ENCODE results near the gene CLHC1.

Gene CLHC1

DNA sequence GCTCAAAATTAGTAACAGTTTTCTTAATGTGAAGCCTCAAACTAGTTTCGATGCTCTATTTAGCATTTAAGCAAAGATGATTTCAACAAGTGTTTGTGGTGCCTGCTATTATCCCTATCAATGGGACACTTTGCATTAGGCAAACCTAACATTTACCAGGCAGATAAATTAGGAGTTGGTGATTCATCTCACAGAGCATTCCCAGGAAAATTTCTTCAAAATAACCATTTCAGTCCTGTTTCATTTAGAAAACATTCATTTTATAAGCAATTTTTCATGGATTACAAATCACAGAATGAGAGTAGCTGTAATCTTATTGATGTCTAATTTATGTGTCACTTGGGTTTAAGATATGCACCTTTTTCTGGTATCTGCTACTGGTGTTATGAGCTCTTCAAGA lies 62.7 kb downstream of the CLHC1 start:
- DNase-seq (ENCODE audit: low spot score): no peak

DNA sequence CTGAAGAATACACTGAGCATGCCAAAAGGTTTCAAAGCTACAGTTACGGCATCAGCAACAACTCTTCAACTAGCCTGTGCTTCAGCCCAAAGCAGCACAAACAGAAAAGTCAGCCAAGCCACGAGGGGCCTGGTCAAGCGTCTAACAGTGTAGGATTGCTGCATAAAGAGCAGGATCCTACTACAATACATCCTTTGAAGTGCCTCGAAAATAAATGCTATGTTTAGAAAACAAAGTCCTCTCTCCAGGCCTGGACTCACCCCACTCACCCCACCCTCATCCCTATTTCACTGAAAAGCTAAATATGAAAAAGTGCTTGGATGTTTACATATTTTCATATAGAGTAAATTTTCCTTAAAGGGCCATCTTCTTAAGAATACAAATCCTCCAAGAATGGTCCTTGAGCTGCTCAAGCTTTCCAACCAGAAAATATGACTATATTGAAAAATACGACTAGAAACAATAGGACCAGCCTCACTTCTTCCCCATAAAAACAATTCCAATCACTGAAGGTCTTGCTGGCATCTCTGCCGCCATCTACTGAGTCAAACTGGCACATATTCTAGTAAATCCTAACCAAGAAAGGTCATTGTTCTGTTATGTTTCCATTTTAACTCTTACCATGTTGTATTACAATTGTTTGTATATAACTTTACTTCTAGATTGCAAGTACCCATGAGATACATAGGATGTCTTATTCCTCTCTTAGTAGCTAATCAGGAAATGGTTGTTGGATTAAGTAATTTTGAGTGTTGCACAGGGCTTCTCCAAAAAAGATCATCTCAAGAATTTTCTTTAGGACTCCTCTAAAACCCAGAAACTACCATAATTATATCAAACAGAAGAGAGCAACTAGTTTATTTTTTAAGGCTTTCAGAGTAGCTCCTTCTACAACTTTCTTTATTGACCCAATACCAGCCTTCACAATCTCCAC lies 63.6 kb downstream of the CLHC1 start:
- DNase-seq (ENCODE audit: low spot score): peak; percentile 85

GRCh38 chr2:55165626-55166025 lies 66.5 kb downstream of the CLHC1 start:
- no peak for DNase-seq (ENCODE audit: low spot score)

DNA sequence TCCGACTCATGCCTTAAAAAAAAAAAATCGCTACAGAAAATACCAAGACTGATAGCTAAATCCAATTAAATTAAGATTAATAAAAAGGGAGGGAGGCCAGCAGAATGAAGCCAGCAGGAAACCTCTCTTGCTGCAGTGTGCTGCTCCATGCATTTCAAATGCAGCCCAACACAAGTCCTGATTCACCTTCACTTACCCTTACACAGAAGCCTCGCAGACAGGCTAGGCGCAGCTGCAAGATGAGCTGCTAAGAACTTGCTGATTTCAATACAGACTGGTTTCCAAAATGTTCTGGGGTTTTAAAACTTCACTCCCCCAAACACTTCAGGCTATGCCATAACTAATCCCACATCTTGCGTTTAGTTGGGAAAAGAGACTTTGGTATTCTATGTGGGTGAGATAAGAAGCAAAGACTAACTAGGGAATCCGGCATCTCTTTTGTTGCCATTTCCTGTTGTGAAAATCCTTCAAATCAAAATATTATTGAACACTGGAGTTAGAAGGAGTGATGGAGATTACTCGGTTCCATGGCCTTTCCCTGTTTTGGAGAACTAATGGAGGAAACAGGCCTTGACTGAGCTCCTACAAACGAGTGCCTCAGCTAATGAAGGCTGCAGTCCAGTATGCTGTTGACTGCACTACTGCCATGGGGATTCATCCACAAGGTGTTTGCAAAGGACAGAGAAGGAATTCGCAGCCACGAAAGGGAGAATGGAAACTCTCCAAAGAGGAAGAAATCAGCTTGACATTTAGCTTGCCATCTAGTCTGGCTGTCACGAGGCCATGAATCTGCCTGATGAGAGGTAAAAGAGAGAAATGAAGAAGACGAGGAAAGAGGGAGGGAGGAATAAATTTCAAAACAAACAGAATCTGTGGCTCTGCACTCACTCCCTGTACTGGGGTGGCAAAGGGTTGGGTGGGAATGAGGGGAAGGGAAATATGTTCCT lies 67.3 kb downstream of the CLHC1 start:
- DNase-seq (ENCODE audit: low spot score): peak; percentile 29

DNA sequence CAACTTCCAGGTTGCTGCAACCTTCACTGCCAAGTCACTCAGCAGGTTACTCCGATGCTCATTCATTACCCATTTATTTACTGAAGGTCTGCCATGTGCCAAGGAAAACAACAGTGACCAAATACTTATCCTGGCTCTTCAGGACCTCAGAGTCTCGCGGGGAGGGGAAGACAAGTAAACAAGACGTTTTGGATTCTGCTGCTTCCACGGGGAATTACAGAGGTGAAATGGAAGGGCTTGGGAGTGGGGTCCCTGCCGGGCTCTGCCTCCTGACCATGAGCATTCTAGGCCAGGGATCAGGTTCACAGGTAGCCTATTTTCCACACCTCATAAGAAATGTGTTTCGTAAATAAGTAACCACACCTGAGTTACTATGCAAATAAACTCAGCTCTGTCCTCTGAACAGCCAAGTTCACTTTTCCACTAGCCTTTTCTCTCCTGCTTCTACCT lies 68.1 kb downstream of the CLHC1 start:
- peak; percentile 42 for DNase-seq (ENCODE audit: low spot score)

- peak; percentile 29 for DNase-seq (ENCODE audit: low spot score)
Observed at GRCh38 chr2:55163274-55163721, 68.8 kb downstream of the CLHC1 start.

GRCh38 chr2:55162284-55163006 lies 69.6 kb downstream of the CLHC1 start:
- DNase-seq (ENCODE audit: low spot score): no peak

DNA sequence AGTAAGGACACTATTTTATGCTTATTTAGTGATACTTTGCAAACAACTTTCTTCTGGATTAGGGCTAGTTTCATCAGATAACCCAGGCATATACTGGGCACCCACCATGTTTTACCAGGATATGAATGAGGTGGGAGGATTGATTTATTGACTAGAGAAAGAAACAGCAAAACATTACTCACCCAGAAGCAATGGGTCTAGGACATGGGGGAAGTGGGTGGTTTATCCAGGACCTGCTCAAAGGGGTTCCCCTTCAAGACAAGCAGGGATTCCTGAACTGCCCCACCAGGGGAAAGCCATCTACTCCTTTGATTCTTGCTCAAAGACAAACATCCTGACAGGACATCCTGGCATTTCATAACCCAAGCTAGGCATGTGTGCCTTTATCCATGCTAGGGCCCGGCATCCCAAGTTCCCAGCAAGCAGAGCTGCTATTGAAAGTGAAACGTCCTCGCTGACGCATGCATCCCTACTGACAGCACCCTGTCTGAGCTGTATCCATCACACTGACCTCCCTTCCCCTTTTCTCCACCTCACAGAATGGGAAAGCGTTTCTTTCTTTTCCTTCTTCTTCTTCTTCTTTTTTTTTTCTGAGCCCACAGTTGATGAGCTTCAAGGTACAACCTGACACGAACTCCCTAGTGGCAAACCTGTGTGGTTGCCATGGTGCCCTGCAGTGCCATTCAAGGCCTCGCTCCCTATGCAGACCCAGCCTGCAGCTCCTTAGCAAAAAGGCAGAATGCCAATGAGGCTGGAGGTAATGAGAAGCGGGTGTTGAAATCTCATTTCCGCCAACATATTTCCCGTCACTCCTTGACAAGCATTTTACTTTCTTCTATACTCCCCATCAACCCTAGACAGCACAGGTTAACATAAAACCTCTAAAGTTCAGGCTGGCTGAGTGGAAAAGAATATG lies 70.5 kb downstream of the CLHC1 start:
- DNase-seq (ENCODE audit: low spot score): no peak

- no peak for DNase-seq (ENCODE audit: low spot score)
Observed at GRCh38 chr2:55160422-55160821, 71.7 kb downstream of the CLHC1 start.

- no peak for DNase-seq (ENCODE audit: low spot score)
Observed at GRCh38 chr2:55159752-55160151, 72.3 kb downstream of the CLHC1 start.

GRCh38 chr2:55159037-55159651 lies 72.9 kb downstream of the CLHC1 start:
- DNase-seq (ENCODE audit: low spot score): no peak

DNA sequence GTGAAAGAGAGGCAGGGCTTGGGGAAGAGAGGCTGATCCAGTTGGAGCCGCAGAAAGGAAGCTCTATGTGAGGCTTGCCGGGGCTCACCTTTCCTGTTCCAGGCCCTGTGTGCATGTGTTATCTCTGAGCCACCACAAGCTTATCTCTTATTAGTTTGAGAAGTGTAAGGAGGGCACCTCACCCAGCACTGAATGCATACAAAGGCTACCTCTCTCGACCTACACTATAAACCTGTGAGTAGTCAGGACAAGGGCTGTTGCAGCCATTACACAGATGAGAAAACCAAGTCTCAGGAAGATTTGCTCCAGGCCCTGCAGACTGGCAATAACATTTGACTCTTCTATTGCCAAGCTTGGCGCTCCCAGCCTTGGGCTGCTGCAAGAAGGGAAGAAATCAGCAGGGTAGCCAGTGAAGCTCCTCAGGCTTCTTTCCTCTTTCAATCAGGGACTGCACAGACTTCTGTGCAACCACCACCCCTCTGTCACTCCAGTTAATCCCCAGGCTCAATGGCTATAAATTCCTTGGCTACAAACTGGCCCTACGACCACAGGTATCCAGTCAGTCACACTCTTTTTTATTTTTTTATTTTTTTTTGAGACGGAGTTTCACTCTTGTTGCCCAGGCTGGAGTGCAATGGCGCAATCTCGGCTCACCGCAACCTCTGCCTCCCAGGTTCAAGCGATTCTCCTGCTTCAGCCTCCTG lies 73.8 kb downstream of the CLHC1 start:
- no peak for DNase-seq (ENCODE audit: low spot score)

DNA sequence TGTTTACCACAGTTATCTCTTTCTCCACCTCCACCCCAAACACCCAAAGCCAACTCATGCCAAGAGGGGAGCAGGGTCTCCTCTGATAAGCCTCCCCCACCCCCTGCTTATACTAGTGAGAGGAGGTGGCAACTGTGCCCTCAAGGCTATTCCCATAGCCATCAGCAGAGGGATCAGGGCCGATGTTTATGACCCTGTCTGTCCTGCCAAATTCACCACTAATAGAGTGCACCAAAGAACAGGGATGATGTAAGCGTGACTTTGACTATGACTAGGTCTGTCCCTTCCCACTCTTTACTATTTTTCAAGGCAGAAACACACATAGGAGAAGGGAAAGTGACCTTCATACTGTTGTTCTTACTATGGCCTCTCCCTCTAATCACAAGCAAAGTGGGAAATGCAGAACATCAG lies 74.6 kb downstream of the CLHC1 start:
- no peak for DNase-seq (ENCODE audit: low spot score)

- no peak for DNase-seq (ENCODE audit: low spot score)
Observed at GRCh38 chr2:55156984-55157383, 75.1 kb downstream of the CLHC1 start.

GRCh38 chr2:55156326-55156725 lies 75.8 kb downstream of the CLHC1 start:
- peak; percentile 34 for DNase-seq (ENCODE audit: low spot score)

DNA sequence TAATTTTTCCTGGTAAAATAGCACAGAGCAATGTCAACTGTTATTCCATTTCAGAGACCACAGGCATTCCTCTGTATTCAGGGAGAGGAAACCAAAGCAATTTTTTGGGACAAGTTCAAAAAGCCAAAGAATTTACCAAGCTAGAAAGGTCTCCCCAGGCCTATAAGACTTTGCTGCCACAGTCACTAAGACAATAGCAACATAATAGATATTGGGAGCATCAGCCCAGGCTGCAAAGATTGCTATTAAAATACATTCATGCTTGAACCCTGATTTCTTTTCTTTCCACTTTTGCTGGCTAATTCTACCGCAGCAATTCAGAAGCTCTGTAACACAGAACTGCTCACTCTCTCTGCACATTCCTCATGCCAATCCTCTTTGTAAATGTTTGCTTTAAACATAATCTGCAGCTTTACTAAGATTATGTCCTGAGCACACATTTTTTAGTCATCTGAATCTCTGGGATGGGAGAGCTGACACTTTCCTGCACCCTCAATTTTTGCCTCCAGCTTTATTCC lies 76.3 kb downstream of the CLHC1 start:
- no peak for DNase-seq (ENCODE audit: low spot score)

DNA sequence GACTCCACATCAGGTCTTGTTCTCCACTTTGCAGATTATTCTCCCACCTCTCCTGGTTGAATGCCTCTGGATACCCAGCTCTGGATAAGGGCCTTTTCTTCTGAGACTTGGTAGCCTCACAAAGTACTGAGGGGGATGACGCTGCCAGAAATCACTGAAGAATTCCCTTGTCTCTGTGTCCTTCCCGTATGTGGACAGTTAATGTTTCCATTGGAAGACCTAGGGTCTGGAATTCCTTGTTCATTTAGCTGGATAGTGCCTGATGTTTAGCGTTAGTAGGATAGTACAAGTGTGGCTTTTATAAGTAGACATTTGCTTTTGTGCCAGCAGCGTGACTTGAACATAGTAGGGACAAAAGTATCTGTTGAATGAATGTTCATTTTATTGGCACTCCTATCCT lies 76.9 kb downstream of the CLHC1 start:
- DNase-seq (ENCODE audit: low spot score): no peak

GRCh38 chr2:55154525-55155030 lies 77.5 kb downstream of the CLHC1 start:
- no peak for DNase-seq (ENCODE audit: low spot score)

- no peak for DNase-seq (ENCODE audit: low spot score)
Observed at GRCh38 chr2:55153584-55154299, 78.4 kb downstream of the CLHC1 start.

All from cerebellar cortex (tissue), 1 donor.